Cardiac fibroblast (primary cell): ENCODE results near the gene CHURC1.
A peak's percentile ranks its signal among the peaks of the same experiment; 100 is the strongest.

Experiments
- DNase-seq, 2 donors: peaks; one replicate each; pipeline versions ENCODE4 v3.0.0 to v3.0.0-alpha.2; 2010; ENCODE audit warnings: low read depth in 2 of 2
- H3K4me3 ChIP-seq, 2 donors: replicated peaks in 1 of 2; 1 replicate in 1 of 2; 2 replicates in 1 of 2; pipeline ENCODE4 v1.5.1; 2011; ENCODE audit warnings: low read depth in 2 of 2, low read length in 2 of 2, mild to moderate bottlenecking in 2 of 2, moderate library complexity in 1 of 2
- TF ChIP-seq, protein P1 (sequence below): IDR thresholded peaks from one replicate; pipeline ENCODE4 v1.5.1; 2011; ENCODE audit warnings: low read depth, mild to moderate bottlenecking, low read length, inconsistent platforms

Gene CHURC1

DNA sequence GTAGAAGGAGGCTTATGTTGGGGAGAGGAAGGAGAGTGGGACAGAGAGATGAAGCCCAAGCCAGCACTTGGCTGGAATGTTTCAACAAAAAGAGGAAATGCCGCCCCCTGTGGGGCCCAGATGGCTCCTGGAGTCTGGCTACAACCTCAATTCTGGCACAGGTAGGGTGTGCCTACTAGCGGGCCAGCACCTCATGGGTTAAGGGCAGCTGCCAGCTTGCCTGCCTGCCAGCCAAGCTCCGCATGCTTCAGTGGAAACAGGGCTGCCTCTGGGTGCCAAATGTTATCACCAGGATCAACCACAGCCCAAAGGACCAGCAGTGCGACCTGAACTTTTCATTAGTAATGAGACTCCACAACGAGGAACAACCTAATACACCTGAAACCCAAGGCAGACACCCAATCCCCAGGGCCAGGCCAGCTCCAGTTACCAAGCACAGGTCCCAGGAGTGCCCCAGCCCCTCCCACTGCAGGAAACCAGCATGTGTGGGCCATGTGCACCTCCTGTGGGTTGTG, 46.6 kb downstream of the CHURC1 start:
- no peak overlapping the region for H3K4me3 ChIP-seq
- TF ChIP-seq, protein P1, sequence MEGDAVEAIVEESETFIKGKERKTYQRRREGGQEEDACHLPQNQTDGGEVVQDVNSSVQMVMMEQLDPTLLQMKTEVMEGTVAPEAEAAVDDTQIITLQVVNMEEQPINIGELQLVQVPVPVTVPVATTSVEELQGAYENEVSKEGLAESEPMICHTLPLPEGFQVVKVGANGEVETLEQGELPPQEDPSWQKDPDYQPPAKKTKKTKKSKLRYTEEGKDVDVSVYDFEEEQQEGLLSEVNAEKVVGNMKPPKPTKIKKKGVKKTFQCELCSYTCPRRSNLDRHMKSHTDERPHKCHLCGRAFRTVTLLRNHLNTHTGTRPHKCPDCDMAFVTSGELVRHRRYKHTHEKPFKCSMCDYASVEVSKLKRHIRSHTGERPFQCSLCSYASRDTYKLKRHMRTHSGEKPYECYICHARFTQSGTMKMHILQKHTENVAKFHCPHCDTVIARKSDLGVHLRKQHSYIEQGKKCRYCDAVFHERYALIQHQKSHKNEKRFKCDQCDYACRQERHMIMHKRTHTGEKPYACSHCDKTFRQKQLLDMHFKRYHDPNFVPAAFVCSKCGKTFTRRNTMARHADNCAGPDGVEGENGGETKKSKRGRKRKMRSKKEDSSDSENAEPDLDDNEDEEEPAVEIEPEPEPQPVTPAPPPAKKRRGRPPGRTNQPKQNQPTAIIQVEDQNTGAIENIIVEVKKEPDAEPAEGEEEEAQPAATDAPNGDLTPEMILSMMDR = peak; percentile 0
- DNase-seq = no peak

DNA sequence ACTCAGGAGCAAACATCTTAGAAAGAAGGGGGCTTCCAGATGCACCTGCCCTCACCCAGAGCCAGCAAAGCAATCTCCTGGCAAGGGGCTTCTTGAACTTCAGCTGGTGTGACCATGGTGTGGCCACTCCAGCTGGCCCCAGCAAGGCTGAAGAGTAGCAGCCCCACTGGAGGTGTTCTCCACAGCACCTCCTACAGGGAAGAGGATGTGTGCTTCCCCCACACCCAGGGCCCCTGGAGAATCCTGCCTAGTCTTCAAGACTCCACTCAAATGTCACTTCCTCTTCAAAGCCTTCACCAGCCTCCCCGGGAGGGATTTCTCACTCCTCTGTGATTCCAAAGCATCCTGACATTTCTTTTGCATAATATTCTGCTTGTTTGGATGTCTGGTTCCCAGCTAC, 49.4 kb downstream of the CHURC1 start:
- no peak overlapping the region for H3K4me3 ChIP-seq
- TF ChIP-seq, protein P1 = no peak

DNA sequence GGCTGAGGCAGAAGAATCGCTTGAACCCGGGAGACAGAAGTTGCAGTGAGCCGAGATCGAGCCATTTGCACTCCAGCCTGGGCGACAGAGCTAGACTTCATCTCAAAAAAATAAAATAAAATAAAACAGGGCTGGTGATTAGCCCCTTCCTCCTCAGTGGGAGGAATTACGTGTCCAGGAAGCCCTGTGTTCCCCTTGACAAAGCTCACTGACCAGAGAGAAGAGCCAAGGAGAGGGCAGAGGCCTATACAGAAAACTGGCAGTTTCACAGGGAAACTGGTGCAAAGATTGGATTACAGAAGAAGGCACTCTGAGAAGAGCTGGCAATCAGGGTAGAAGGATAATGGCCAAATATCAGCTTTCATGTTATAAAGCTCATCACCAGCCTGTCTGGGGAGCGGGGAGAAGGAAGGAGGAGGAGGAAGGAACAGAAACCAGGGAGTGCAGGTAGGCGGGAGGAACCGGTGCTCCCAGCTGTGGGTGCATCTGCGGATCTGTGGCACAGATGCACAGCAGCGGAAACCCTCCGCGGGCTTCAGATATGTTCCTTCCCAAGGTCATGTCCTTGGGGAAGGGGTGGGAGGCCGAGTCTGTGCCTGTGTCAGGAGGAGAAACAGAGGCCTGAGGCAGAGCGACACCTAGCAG, 51.2 kb downstream of the CHURC1 start:
- TF ChIP-seq, protein P1 = no peak
- DNase-seq = no peak
- H3K4me3 ChIP-seq = no peak overlapping the region

More for the DNA sequence above, 49.4 kb downstream of the CHURC1 start:
- DNase-seq = no peak

DNA sequence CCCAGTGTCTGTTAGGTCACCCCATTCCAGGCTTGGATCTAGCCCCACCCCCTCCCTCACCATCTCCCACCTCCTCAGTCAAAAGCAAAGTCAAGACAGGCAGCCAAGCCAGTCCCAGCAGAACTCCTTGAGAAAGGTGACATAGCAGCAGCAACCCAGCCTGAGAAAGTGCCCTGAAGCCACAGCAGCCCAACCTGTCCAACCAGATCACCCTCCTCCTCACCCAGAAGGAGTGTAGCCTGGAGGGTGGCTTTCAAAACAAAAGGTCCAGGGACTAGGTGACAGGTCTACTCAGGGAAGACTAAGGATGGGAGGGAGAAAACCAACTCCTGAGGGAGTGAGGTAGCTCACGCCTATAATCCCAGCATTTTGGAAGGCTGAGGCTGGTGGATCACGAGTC, 52.7 kb downstream of the CHURC1 start:
- DNase-seq = no peak
- TF ChIP-seq, protein P1 = no peak
- H3K4me3 ChIP-seq = no peak overlapping the region

DNA sequence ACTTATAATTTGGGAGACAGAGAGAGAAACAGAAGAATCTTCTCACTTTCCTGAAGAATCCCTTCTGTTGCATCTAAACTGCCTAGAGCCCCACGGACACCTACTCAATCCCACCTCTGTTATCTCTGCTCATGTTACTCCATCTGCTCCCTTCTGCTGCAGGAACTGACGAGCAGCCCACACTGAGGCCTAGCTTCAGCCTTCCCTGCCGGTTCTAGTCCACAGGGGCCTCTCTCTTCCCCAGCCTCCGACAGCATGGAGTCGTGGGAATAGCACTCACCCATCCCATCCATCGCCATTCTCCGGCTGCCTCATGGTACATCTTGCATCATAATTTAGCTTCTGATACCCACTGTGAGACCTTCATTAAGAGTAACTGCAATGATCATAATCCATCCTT, 53.9 kb downstream of the CHURC1 start:
- no peak for DNase-seq
- TF ChIP-seq, protein P1 = no peak
- no peak overlapping the region for H3K4me3 ChIP-seq

DNA sequence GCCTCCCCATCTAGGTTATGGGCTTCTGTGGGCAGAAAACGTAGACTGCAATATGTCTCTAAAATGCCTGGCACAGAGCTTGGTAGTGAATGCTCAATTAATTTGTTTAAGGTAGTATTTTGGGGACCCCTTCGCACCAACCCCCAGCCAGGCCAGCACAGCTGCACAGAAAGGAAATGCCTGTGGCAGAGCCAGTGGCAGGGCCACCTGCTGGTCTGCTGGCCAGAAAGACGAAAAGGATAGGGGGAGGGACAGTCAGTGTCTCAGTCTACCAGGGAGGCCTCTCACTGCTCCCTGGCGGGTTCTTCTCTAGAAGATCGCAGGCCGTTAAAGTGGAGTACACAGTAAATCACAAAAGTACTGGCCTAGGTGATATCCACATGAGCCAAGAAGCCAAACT, 54.4 kb downstream of the CHURC1 start:
- no peak for DNase-seq
- H3K4me3 ChIP-seq = no peak overlapping the region

More for the DNA sequence above, 54.4 kb downstream of the CHURC1 start:
- TF ChIP-seq, protein P1 = no peak
